Ectodermal cell (in vitro differentiated cells): ENCODE results near the gene DDRGK1.
"Not testable (repeated sequence)": the region's sequence is repeated elsewhere in the genome, so short reads cannot be mapped to it uniquely, and the experiment has no call there.

Experiments used
- H3K27ac ChIP-seq: 2 replicates; pipeline ENCODE4 v1.7.0; 2013; ENCODE audit warnings: mild to moderate bottlenecking, low read depth, low read length; ENCODE audit not compliant: insufficient read depth, poor library complexity, severe bottlenecking
- H3K27me3 ChIP-seq: 2 replicates; pipeline ENCODE4 v1.7.0; 2013; ENCODE audit warnings: mild to moderate bottlenecking, low read length; ENCODE audit not compliant: insufficient read depth, control insufficient read depth, poor library complexity, severe bottlenecking
- H3K36me3 ChIP-seq: one replicate; pipeline ENCODE4 v1.7.0; 2013; ENCODE audit warnings: low read length; ENCODE audit not compliant: control insufficient read depth, insufficient read depth
- H3K4me1 ChIP-seq: one replicate; pipeline ENCODE4 v1.7.0; 2013; ENCODE audit warnings: low read length; ENCODE audit not compliant: control insufficient read depth, insufficient read depth
- H3K4me3 ChIP-seq: 2 replicates; pipeline ENCODE4 v1.7.0; 2013; ENCODE audit warnings: low read depth, low read length, control low read depth; ENCODE audit not compliant: insufficient read depth
- H3K9me3 ChIP-seq: 2 replicates; pipeline ENCODE4 v1.7.0; 2013; ENCODE audit warnings: mild to moderate bottlenecking, low read length, moderate library complexity; ENCODE audit not compliant: control insufficient read depth
- WGBS, 2 experiments: methylation state at CpG; one replicate each; pipeline ENCODE4 v1.1.7; 2013; ENCODE audit warnings: missing lambda C conversion rate in 2 of 2; 5-methylcytosine and 5-hydroxymethylcytosine counted together

DDRGK1 gene

DNA sequence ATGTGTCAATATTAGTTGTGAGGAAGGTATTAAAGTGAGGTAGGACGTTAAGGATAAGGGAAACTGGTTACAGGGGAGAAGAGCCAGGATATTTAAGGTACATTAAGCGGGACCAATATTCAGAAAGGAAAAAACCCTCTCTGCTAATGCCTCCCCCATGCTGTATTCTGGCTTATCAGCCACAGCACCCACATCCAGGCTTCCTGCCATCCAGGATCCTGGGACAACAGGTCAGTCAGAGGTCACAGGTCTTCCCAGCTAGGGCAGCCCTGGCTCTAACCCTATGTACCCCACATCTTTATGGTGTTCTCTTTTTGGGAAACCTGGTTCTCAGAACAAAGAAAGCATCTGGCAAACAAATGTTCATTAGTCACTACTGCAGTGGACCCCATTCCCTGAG, 5.3 kb downstream of the DDRGK1 start:
- no peak overlapping the region for H3K4me3 ChIP-seq
- WGBS, 2 experiments: 77 to 80% methylated on average over 2 of the region's 2 CpGs
- H3K27ac ChIP-seq: no peak overlapping the region
- H3K36me3 ChIP-seq: peaks cover 29% of the 10 kb centered on the region
- H3K4me1 ChIP-seq: peaks cover 5% of the 10 kb centered on the region
- no peaks in the 10 kb centered on the region for H3K9me3 ChIP-seq
- H3K27me3 ChIP-seq: no peaks in the 10 kb centered on the region

DNA sequence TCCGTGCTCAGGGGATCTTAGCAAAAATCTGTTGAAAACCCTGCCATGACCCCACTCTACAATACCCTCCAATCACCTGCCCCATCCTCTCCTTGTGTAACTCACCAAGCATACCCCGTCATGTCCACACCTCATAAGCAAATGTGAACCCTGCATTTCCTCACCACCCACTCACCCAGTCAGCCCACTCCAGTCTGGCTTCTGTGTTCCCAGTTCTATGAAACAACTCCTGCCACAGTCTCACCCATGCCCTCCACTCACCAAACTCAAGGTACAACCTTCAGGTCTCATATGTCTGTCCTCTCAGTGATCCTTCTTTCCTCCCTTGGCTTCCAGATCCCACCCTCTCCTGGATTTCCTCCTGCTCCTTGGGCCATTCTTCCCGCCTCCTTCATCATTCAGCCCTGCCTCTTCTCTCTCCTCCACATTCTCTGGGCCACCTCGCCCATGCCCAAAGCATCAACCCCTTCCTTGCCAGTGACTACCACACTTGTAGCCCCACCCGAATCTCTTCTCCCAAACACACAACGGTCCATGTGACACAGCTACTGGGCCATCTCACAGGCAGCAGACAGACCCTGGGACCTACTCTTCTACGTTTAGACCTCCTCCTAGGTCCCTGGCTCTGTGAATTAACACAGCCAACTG, 8.8 kb downstream of the DDRGK1 start:
- no peak overlapping the region for H3K4me3 ChIP-seq
- no peaks in the 10 kb centered on the region for H3K27me3 ChIP-seq
- peaks cover 38% of the 10 kb centered on the region for H3K36me3 ChIP-seq
- H3K4me1 ChIP-seq: no peaks in the 10 kb centered on the region
- no peak overlapping the region for H3K27ac ChIP-seq
- 92 to 93% methylated on average over 7 of the region's 7 CpGs for WGBS, 2 experiments
- no peaks in the 10 kb centered on the region for H3K9me3 ChIP-seq

GRCh38 chr20:3194617-3195280, 9.7 kb downstream of the DDRGK1 start:
- H3K9me3 ChIP-seq: no peaks in the 10 kb centered on the region
- 97% methylated on average over 10 of the region's 10 CpGs for WGBS, 2 experiments
- H3K4me3 ChIP-seq: no peak overlapping the region
- H3K27me3 ChIP-seq: no peaks in the 10 kb centered on the region
- H3K36me3 ChIP-seq: peaks cover 46% of the 10 kb centered on the region
- no peaks in the 10 kb centered on the region for H3K4me1 ChIP-seq
- no peak overlapping the region for H3K27ac ChIP-seq

DNA sequence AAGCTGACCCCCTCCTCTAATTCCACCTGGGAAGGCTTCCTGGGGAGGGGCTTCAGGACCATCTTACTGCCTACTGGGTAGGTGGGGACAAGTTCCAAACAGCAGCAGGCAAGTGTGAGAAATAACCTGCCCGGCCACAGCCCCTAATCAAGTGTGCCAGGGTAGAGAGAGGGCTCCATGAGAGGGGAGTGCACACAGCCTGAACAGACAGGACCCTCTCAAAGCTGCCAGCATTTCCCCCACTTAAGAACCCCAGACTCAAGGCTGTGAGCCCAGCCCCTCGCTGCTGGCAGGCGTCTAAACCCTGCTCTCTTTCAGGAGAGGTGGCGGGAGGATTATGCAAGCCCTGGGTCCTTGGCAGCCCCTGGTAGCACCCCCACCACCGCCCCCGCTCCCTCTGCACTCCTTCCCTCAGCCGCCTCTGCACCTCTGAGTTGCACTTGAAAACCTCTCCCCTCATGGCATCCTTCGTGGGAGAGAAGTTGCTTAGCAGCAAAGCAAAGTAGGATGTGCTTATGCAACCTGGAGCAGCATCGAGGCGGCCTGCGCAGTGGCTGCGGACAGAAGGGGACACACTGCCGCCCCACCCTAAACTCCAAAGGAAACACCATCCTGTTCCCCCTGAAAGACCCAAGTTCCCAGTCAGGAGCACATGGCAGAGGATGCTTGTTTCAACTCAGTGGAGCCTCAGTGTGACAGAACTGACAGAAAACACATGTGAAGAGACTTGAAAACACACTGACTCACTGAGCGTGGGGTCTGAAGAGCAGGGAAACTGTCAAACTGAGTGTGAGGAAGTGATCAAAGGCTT, 10.5 kb downstream of the DDRGK1 start:
- no peak overlapping the region for H3K27ac ChIP-seq
- no peaks in the 10 kb centered on the region for H3K4me1 ChIP-seq
- H3K9me3 ChIP-seq: no peaks in the 10 kb centered on the region
- H3K36me3 ChIP-seq: peaks cover 41% of the 10 kb centered on the region
- H3K27me3 ChIP-seq: no peaks in the 10 kb centered on the region
- WGBS, 2 experiments: 93 to 95% methylated on average over 14 of the region's 14 CpGs
- H3K4me3 ChIP-seq: no peak overlapping the region

DNA sequence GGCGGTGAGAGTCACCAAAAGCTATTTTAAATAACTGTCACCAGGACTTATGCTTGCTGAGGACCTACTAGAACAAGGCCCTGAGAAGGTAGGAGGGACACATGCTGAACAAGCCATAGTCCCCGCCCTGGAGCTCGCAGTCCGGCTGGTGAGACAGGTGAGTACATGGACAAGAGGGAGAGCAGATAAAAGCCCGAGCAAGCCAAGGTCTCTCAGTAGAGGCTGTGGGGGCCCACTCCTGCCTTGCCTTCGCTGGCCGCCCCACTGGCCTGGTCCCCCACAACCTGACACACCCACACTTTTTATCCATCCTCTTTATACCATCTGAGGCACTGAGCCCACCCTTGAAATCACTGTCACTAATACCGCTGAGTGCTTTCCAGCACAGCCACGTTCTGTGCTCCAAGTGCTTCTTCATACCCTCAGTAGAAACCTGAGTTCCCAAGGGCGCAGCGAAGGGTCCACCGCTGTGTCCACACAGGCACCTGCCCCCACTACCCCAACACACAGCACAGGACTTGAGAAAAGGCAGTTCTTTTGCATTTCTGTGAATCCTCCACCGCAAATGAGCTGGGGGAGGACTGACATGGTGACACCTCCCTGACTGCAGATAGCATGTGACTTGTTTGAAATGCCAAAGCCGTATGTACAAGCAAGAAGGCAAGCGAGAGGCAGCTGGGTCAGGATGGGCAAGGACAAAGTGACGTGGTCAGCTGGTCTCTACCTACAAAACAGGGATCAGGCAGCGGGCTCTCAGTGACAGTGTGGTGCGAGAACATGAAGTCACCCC, 12.1 kb downstream of the DDRGK1 start:
- WGBS, 2 experiments: 94 to 96% methylated on average over 18 of the region's 18 CpGs
- H3K36me3 ChIP-seq: peaks cover 41% of the 10 kb centered on the region
- H3K4me3 ChIP-seq: no peak overlapping the region
- no peaks in the 10 kb centered on the region for H3K27me3 ChIP-seq
- H3K9me3 ChIP-seq: no peaks in the 10 kb centered on the region
- H3K27ac ChIP-seq: no peak overlapping the region
- H3K4me1 ChIP-seq: no peaks in the 10 kb centered on the region

- no peaks in the 10 kb centered on the region for H3K9me3 ChIP-seq
- H3K27me3 ChIP-seq: no peaks in the 10 kb centered on the region
- H3K4me1 ChIP-seq: no peaks in the 10 kb centered on the region
- H3K36me3 ChIP-seq: peaks cover 37% of the 10 kb centered on the region
- WGBS, 2 experiments: 94 to 96% methylated on average over 14 of the region's 14 CpGs
- no peak overlapping the region for H3K27ac ChIP-seq
- no peak overlapping the region for H3K4me3 ChIP-seq
These were observed 13.8 kb downstream of the DDRGK1 start for GRCh38 chr20:3190681-3191111.

GRCh38 chr20:3189561-3190131, 14.8 kb downstream of the DDRGK1 start:
- no peaks in the 10 kb centered on the region for H3K27me3 ChIP-seq
- H3K4me3 ChIP-seq: no peak overlapping the region
- no peaks in the 10 kb centered on the region for H3K4me1 ChIP-seq
- H3K36me3 ChIP-seq: peaks cover 28% of the 10 kb centered on the region
- no peak overlapping the region for H3K27ac ChIP-seq
- H3K9me3 ChIP-seq: no peaks in the 10 kb centered on the region
- 92 to 94% methylated on average over 4 of the region's 4 CpGs for WGBS, 2 experiments

DNA sequence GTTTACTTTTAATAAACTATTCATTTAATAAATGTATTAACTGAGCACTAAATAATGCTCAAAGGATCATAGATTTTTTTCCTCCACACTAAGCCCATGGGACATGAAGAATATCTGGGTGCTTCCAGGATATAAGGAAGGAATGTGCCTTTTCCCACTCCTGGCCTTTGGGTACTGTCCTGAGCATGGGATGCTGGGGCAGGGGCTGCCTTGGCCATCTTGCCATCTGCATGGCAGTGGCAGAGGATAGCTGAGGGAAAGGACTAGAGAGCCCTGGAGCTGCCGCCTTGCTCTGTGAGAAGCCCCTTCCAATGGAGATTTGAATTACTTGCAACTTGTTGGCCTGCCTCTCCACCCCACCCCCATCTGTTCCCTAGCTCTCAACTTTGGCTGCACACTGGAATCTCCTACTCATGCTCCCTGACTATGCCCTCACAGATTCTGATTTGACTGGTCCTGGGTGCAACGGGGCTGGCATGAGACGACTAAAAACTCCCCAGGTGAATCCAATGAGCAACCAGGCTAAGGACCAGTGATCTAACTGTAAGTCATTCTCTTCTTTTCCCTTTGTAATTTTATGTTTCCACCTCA, 15.6 kb downstream of the DDRGK1 start:
- Histone ChIP-seq H3K27me3 (no peaks in the 10 kb centered on the region), H3K9me3 (no peaks in the 10 kb centered on the region), H3K36me3 (peaks cover 21% of the 10 kb centered on the region), H3K4me3 (no peak overlapping the region), H3K4me1 (no peaks in the 10 kb centered on the region), H3K27ac (no peak overlapping the region)
- WGBS, 2 experiments: 90 to 97% methylated on average over 3 of the region's 3 CpGs

DNA sequence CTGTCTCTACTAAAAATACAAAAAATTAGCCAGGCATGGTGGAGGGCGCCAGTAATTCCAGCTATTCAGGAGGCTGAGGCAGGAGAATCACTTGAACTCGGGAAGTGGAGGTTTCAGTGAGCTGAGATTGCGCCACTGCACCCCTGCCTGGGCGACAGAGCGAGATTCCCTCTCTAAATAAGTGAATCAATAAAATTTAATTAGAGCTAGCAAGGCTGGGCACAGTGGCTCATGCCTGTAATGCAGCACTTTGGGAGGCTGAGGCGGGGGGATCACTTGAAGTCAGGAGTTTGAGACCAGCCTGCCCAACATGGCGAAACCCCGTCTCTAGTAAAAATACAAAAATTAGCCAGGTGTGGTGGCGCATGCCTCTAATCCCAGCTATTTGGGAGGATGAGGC, 16.6 kb downstream of the DDRGK1 start:
- H3K9me3 ChIP-seq, H3K27me3 ChIP-seq, H3K4me1 ChIP-seq, H3K4me3 ChIP-seq, H3K27ac ChIP-seq: not testable (repeated sequence)
- peaks cover 15% of the 10 kb centered on the region for H3K36me3 ChIP-seq
- WGBS, 2 experiments: 95 to 97% methylated on average over 9 of the region's 9 CpGs
